Activated B cell treated with CpG ODN at 0.5 μM for 24 hours (primary cell): ENCODE data around the gene CUX1. TPM values are rescaled to one million over a fixed set of nuclear protein-coding genes. Genes with fewer than 3 reads are reported as not detected.

Experiments used
- ATAC-seq: fragments of 200-7000 bp; cut with Tn5 transposase; one replicate; pipeline ENCODE4 v1.10.0; 2021; ENCODE audit warnings: low read depth, mild to moderate bottlenecking, moderate library complexity
- CTCF ChIA-PET: fragments of 350-600 bp; sonication (Branson Sonifier 250); formaldehyde crosslinking; loops from one replicate; lab custom pipeline; 2021; ENCODE audit warnings: antibody characterized with exemption; lab: Charles Lee
- POLR2A ChIA-PET: fragments of 350-600 bp; sonication (Branson Sonifier 250); formaldehyde crosslinking; loops from one replicate; lab custom pipeline; 2021; ENCODE audit warnings: antibody characterized with exemption; lab: Charles Lee
- DNase-seq: peaks from one replicate; pipeline ENCODE4 v3.0.0; 2022
- H3K27ac Mint-ChIP-seq: one replicate; pipeline ENCODE4 v1.8.0; 2020; ENCODE audit warnings: mixed read lengths
- H3K27me3 Mint-ChIP-seq: one replicate; pipeline ENCODE4 v1.8.0; 2021; ENCODE audit warnings: mixed read lengths
- H3K36me3 Mint-ChIP-seq: one replicate; pipeline ENCODE4 v1.8.0; 2021; ENCODE audit warnings: low read depth, mixed read lengths
- H3K4me1 Mint-ChIP-seq: one replicate; pipeline ENCODE4 v1.8.0; 2021; ENCODE audit warnings: mixed read lengths
- H3K4me3 Mint-ChIP-seq: one replicate; pipeline ENCODE4 v1.8.0; 2020; ENCODE audit warnings: mild to moderate bottlenecking, mixed read lengths
- H3K9me3 Mint-ChIP-seq: one replicate; pipeline ENCODE4 v1.8.0; 2020; ENCODE audit warnings: mixed read lengths
- CTCF ChIP-seq: fragments of 200-600 bp; IDR thresholded peaks from one replicate; pipeline ENCODE4 v1.8.0; 2022; ENCODE audit warnings: antibody characterized with exemption, mild to moderate bottlenecking
- intact Hi-C: fragments of 100-400 bp; cut with micrococcal nuclease; formaldehyde crosslinking; loops from one replicate; pipeline ENCODE4 v1.15.1; 2024
- total RNA-seq: library from RNA; stranded (reverse); gene quantifications from 2 replicates; pipeline ENCODE4 v1.2.3, GENCODE V29; 2022

Gene CUX1
- total RNA-seq, 1 donor from 2014 or later, result 61.7 TPM

DNA sequence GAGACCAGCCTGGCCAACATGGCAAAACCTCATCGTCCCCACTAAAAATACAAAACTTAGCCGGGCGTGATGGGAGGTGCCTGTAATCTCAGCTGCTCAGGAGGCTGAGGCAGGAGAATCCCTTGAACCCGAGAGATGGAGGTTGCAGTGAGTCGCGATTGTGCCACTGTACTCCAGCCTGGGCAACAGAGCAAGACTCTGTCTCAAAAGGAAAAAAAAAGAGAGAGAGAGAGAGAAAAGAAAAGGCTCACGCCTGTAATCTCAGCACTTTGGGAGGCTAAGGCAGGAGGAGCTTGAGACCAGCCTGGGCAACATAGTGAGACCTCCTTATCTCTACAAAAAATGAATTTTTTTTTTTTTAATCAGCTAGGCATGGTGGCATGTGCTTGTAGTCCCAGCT lies 157.6 kb downstream of the CUX1 start:
- ChIA-PET POLR2A (no interaction called here), CTCF (no interaction called here)
- H3K9me3 Mint-ChIP-seq, result peaks cover 2% of the 10 kb centered on the region
- peaks cover 6% of the 10 kb centered on the region for H3K36me3 Mint-ChIP-seq
- DNase-seq (no peak), ATAC-seq (no peak)
- intact Hi-C loops, result no loop called here
- H3K4me3 Mint-ChIP-seq, result no peak overlapping the region
- no peaks in the 10 kb centered on the region for H3K27me3 Mint-ChIP-seq
- peaks cover under 1% of the 10 kb centered on the region for H3K4me1 Mint-ChIP-seq
- no peak for TF ChIP-seq CTCF
- no peak overlapping the region for H3K27ac Mint-ChIP-seq

GRCh38 chr7:101976411-101976810 lies 159.0 kb downstream of the CUX1 start:
- ChIA-PET POLR2A (no interaction called here), CTCF (no interaction called here)
- intact Hi-C loops, result no loop called here
- Mint-ChIP-seq H3K4me3 (no peak overlapping the region), H3K9me3 (no peaks in the 10 kb centered on the region), H3K27me3 (no peaks in the 10 kb centered on the region), H3K36me3 (peaks cover 6% of the 10 kb centered on the region), H3K27ac (no peak overlapping the region), H3K4me1 (peaks cover 6% of the 10 kb centered on the region)
- ATAC-seq (no peak), DNase-seq (no peak)
- no peak for TF ChIP-seq CTCF

DNA sequence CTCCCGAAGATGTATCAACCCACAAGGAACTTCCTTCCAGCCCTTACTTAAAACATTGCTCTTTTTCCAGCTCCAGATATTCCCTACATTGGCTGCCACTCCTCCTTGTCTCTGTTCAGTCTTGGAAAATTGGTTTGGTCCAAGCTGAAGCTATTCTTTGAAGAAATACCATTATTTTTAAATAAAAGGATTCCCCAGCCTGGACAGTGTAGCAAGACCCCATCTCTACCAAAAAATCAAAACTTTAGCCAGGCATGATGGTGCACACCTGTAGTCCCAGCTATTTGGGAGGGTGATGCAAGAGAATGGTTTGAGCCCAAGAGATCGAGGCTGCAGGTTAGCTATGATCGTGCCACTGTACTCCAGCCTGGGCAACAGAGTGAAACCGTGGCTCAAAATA lies 159.8 kb downstream of the CUX1 start:
- DNase-seq (no peak), ATAC-seq (no peak)
- intact Hi-C loops, result no loop called here
- no peak overlapping the region for H3K27ac Mint-ChIP-seq
- ChIA-PET CTCF (no interaction called here), POLR2A (no interaction called here)
- peaks cover 14% of the 10 kb centered on the region for H3K4me1 Mint-ChIP-seq
- no peaks in the 10 kb centered on the region for H3K9me3 Mint-ChIP-seq
- no peak for TF ChIP-seq CTCF
- peaks cover 6% of the 10 kb centered on the region for H3K36me3 Mint-ChIP-seq
- no peaks in the 10 kb centered on the region for H3K27me3 Mint-ChIP-seq
- no peak overlapping the region for H3K4me3 Mint-ChIP-seq

- Mint-ChIP-seq H3K4me1 (peaks cover 26% of the 10 kb centered on the region), H3K9me3 (peaks cover 2% of the 10 kb centered on the region), H3K27ac (no peak overlapping the region), H3K27me3 (no peaks in the 10 kb centered on the region), H3K4me3 (no peak overlapping the region), H3K36me3 (peaks cover 3% of the 10 kb centered on the region)
- ChIA-PET CTCF (no interaction called here), POLR2A (no interaction called here)
- DNase-seq, result no peak
- TF ChIP-seq CTCF, result no peak
- intact Hi-C loops, result no loop called here
- no peak for ATAC-seq
Measured at GRCh38 chr7:101978683-101979082, 161.3 kb downstream of the CUX1 start.

- DNase-seq (no peak), ATAC-seq (no peak)
- Mint-ChIP-seq H3K36me3 (peaks cover 3% of the 10 kb centered on the region), H3K4me3 (no peak overlapping the region), H3K9me3 (peaks cover 2% of the 10 kb centered on the region), H3K27ac (peak overlapping the region; percentile 30), H3K4me1 (peaks cover 50% of the 10 kb centered on the region), H3K27me3 (no peaks in the 10 kb centered on the region)
- POLR2A ChIA-PET, result no interaction called here
- intact Hi-C loops, result loop anchor here (2.0 to 10.0 kb wide), 3 partner anchors 26 to 142 kb away; no protein-coding TSS in a partner anchor
- CTCF ChIA-PET, result no interaction called here
- TF ChIP-seq CTCF, result no peak
Measured at GRCh38 chr7:101983147-101983811, 165.9 kb downstream of the CUX1 start.
